K562 (cell line): ENCODE data around the gene RGS6. TPM values are rescaled to one million over a fixed set of nuclear protein-coding genes. Genes with fewer than 3 reads are reported as not detected.

ENCODE experiments used
- ATAC-seq: fragments of 200-7000 bp; cut with Tn5 transposase; 3 replicates; pipeline ENCODE4 v1.9.1; 2020; ENCODE audit warnings: moderate library complexity
- BruUV-seq: library from RNA; stranded (reverse); fragments of 400-500 nt; replicated peaks from 2 replicates; lab custom pipeline; 2021; lab: Mats Ljungman, UMichigan
- CTCF ChIA-PET: fragments of 300-600 bp; formaldehyde crosslinking; extraction: SDS; loops from one replicate; lab custom pipeline; 2021; ENCODE audit warnings: low intra/inter-chr PET ratio; lab: Yijun Ruan, JAX
- POLR2A ChIA-PET: fragments of 300-600, 350-650 bp; sonication (Branson Sonifier 250); formaldehyde crosslinking; extraction: SDS; loops from one replicate; lab custom pipeline; 2021; ENCODE audit warnings: antibody characterized with exemption, inconsistent platforms; lab: Yijun Ruan, JAX
- DNase-seq, 4 experiments: peaks; one replicate each; pipeline versions ENCODE4 v3.0.0 to v3.0.0-alpha.2; 2011 to 2018; ENCODE audit warnings: low spot score in 3 of 4, mixed read lengths in 3 of 4; ENCODE audit errors: extremely low read depth in 1 of 4
- FAIRE-seq: peaks from 2 replicates; lab custom pipeline; 2011; peaks lifted over from hg19 to GRCh38; lab: Jason Lieb, UNC
- H2AFZ ChIP-seq: 2 replicates; pipeline ENCODE4 v1.6.0; 2011; ENCODE audit warnings: low read depth, low read length, control low read depth, inconsistent platforms
- H3K27ac ChIP-seq: fragments of 200-600 bp; 3 replicates; pipeline ENCODE4 v1.8.0; 2011; ENCODE audit warnings: low read depth, mild to moderate bottlenecking, control low read depth, inconsistent platforms, low read length, moderate library complexity, mixed read lengths; ENCODE audit errors: extremely low read depth
- H3K27me3 ChIP-seq, 2 experiments: fragments of 300-600 bp in 1 of 2; 2 replicates in 1 of 2; 3 replicates in 1 of 2; pipeline versions ENCODE4 v1.6.0 to v1.8.0; 2011; ENCODE audit warnings: inconsistent platforms in 2 of 2, low read length in 2 of 2, mild to moderate bottlenecking in 1 of 2, mixed read lengths in 1 of 2, moderate library complexity in 1 of 2; ENCODE audit not compliant: control insufficient read depth in 2 of 2, insufficient read depth in 2 of 2
- H3K36me3 ChIP-seq: fragments of 300-600 bp; 3 replicates; pipeline ENCODE4 v1.8.0; 2011; ENCODE audit warnings: mild to moderate bottlenecking, low read length, inconsistent platforms; ENCODE audit not compliant: control insufficient read depth, insufficient read depth
- H3K4me1 ChIP-seq, 2 experiments: fragments of 200-600 bp in 1 of 2; replicated peaks in 1 of 2; 2 replicates in 1 of 2; 3 replicates in 1 of 2; pipeline versions ENCODE4 v1.5.1 to v1.8.0; 2011; ENCODE audit warnings: inconsistent platforms in 2 of 2, low read length in 2 of 2, mild to moderate bottlenecking in 1 of 2, mixed read lengths in 1 of 2, moderate library complexity in 1 of 2; ENCODE audit not compliant: control insufficient read depth in 2 of 2, insufficient read depth in 2 of 2
- H3K4me2 ChIP-seq: 2 replicates; pipeline ENCODE4 v1.6.1; 2011; ENCODE audit warnings: low read length, control low read depth, inconsistent platforms, mixed read lengths; ENCODE audit not compliant: insufficient read depth
- H3K4me3 ChIP-seq: fragments of 200-600 bp; sonication (generic), shearing (Covaris generic); 2 replicates; pipeline ENCODE4 v1.5.1; 2016; ENCODE audit warnings: control low read depth, inconsistent platforms
- H3K79me2 ChIP-seq: fragments of 200-600 bp; 3 replicates; pipeline ENCODE4 v1.8.0; 2011; ENCODE audit warnings: low read length, inconsistent platforms; ENCODE audit not compliant: control insufficient read depth, insufficient read depth
- H3K9ac ChIP-seq, 2 experiments: 2 replicates each; pipeline versions ENCODE4 v1.6.0 to v1.6.1; 2011; ENCODE audit warnings: low read depth in 2 of 2, low read length in 2 of 2, control low read depth in 1 of 2, inconsistent platforms in 1 of 2, mild to moderate bottlenecking in 1 of 2, mixed read lengths in 1 of 2; ENCODE audit not compliant: insufficient read depth in 1 of 2
- H3K9me1 ChIP-seq: one replicate; pipeline ENCODE4 v1.6.0; 2011; ENCODE audit warnings: inconsistent platforms, mild to moderate bottlenecking, low read length, moderate library complexity; ENCODE audit not compliant: control insufficient read depth, insufficient read depth
- H3K9me3 ChIP-seq: replicated peaks from 2 replicates; pipeline ENCODE4 v1.5.1; 2011; ENCODE audit warnings: low read depth, low read length, inconsistent platforms; ENCODE audit not compliant: control insufficient read depth, insufficient read depth
- H4K20me1 ChIP-seq: replicated peaks from 2 replicates; pipeline ENCODE4 v1.6.1; 2011; ENCODE audit warnings: low read length, inconsistent platforms, mixed read lengths; ENCODE audit not compliant: control insufficient read depth, insufficient read depth
- BMI1 ChIP-seq: fragments of 150-350 bp; IDR thresholded peaks from 2 replicates; pipeline ENCODE4 v1.6.1; 2014; ENCODE audit warnings: low read length
- CEBPB ChIP-seq: fragments of 450-650 bp; IDR thresholded peaks from 2 replicates; pipeline ENCODE4 v1.6.1; 2016; ENCODE audit warnings: missing genetic modification characterization, missing compliant biosample characterization
- E2F6 ChIP-seq, 2 experiments: IDR thresholded peaks; 2 replicates each; pipeline ENCODE4 v1.6.1; 2011; ENCODE audit warnings: borderline replicate concordance in 1 of 2, control low read depth in 1 of 2, low read depth in 1 of 2, low read length in 1 of 2, mild to moderate bottlenecking in 1 of 2, mixed read lengths in 1 of 2, moderate library complexity in 1 of 2; ENCODE audit not compliant: insufficient read depth in 1 of 2, insufficient read length in 1 of 2, poor library complexity in 1 of 2, severe bottlenecking in 1 of 2; ENCODE audit errors: extremely low read depth in 1 of 2
- ELF1 ChIP-seq: fragments of 200-800 bp; sonication (Bioruptor generic); IDR thresholded peaks from 2 replicates; pipeline ENCODE4 v1.6.1; 2016; ENCODE audit warnings: missing genetic modification characterization, missing compliant biosample characterization
- FOXO4 ChIP-seq: fragments of 450-650 bp; formaldehyde crosslinking; IDR thresholded peaks from 2 replicates; pipeline ENCODE4 v1.4.0; 2020; ENCODE audit warnings: mild to moderate bottlenecking, moderate library complexity
- GTF2F1 ChIP-seq: IDR thresholded peaks from 2 replicates; pipeline ENCODE4 v1.6.1; 2011; ENCODE audit warnings: low read depth, low read length, improper control_type of control experiment
- HINFP ChIP-seq: fragments of 450-650 bp; conservative IDR thresholded peaks from 2 replicates; pipeline ENCODE4 v1.6.1; 2016; ENCODE audit warnings: missing genetic modification characterization, low read depth, mild to moderate bottlenecking, control low read depth, missing compliant biosample characterization
- HNRNPL ChIP-seq: fragments of 200-400 bp; formaldehyde crosslinking; IDR thresholded peaks from 2 replicates; pipeline ENCODE4 v1.6.1; 2017; ENCODE audit warnings: low read depth, mild to moderate bottlenecking, low read length
- IRF1 ChIP-seq: sonication (generic); formaldehyde crosslinking; IDR thresholded peaks from 2 replicates; pipeline ENCODE4 v1.8.0; 2022; ENCODE audit warnings: missing genetic modification reagents, mild to moderate bottlenecking, borderline replicate concordance
- LCOR ChIP-seq: sonication (generic); formaldehyde crosslinking; IDR thresholded peaks from 2 replicates; pipeline ENCODE4 v1.8.0; 2022; ENCODE audit warnings: mild to moderate bottlenecking, missing genetic modification reagents
- NFRKB ChIP-seq: fragments of 450-650 bp; IDR thresholded peaks from 2 replicates; pipeline ENCODE4 v1.6.1; 2016; ENCODE audit warnings: low read depth
- SMAD1 ChIP-seq: fragments of 150-350 bp; IDR thresholded peaks from 2 replicates; pipeline ENCODE4 v1.6.1; 2014; ENCODE audit warnings: low read length, low read depth; ENCODE audit not compliant: partially characterized antibody
- ZNF133 ChIP-seq: fragments of 250-450 bp; sonication (Bioruptor Pico); IDR thresholded peaks from 2 replicates; pipeline ENCODE4 v1.4.0; 2020; ENCODE audit warnings: mild to moderate bottlenecking
- ZNF57 ChIP-seq: fragments of 450-650 bp; formaldehyde crosslinking; IDR thresholded peaks from 2 replicates; pipeline ENCODE4 v1.4.0; 2020; ENCODE audit warnings: mild to moderate bottlenecking, moderate library complexity
- WGBS: fragments of 100-300 bp; shearing (Covaris generic); methylation state at CpG from one replicate; pipeline ENCODE4 v1.1.6; 2016; ENCODE audit warnings: low coverage, mixed read lengths; ENCODE audit not compliant: insufficient coverage; ENCODE audit errors: missing lambda C conversion rate; 5-methylcytosine and 5-hydroxymethylcytosine counted together
- in situ Hi-C: fragments of 300-500 bp; cut with MboI; formaldehyde crosslinking; loops from 4 replicates; pipeline ENCODE4 v1.15.0; 2018; ENCODE audit warnings: inconsistent platforms, mixed read lengths
- intact Hi-C: fragments of 100-400 bp; cut with micrococcal nuclease; formaldehyde crosslinking; loops from 2 replicates; pipeline ENCODE4 v1.14.2; 2022
- polyA plus RNA-seq, 8 experiments: library from polyadenylated mRNA; depleted of rRNA in 4 of 8; stranded (reverse) in 5 of 8; unstranded in 3 of 8; fragments of >200 nt; fragmentation: Nextera tagmentation in 2 of 8; fragmentation: Illumina TruSeq in 1 of 8; extraction: Ambion mirVana in 2 of 8; extraction: Trizol in 1 of 8; gene quantifications; 2 replicates each; pipeline versions ENCODE4 v1.2.1 to v1.2.3, GENCODE V29; 2011 to 2014; ENCODE audit warnings: inconsistent platforms in 1 of 8, missing spikeins in 1 of 8
- total RNA-seq, 7 experiments: library from RNA; depleted of rRNA in 6 of 7; stranded (reverse); fragments of >200 nt in 6 of 7; fragmentation: Illumina TruSeq in 2 of 7; extraction: Trizol in 2 of 7; gene quantifications; 2 replicates each; pipeline versions ENCODE4 v1.2.1 to v1.2.3, GENCODE V29; 2011 to 2021; ENCODE audit warnings: low replicate concordance in 1 of 7
- TF ChIP-seq, protein P1 (sequence below): sonication (generic); formaldehyde crosslinking; IDR thresholded peaks from 2 replicates; pipeline ENCODE4 v1.8.1; 2022; ENCODE audit warnings: missing genetic modification reagents

RGS6 gene
- total and polyA plus RNA-seq, 9 of the 15 experiments (the other 6 are each of a cell fraction or from before 2014, with no cell fraction given), result not detected

- H3K4me1 ChIP-seq, result no peaks in the 10 kb centered on the region
- DNase-seq (no peak), ATAC-seq (no peak), FAIRE-seq (no peak)
- no TSS peak for BruUV-seq
- no peaks in the 10 kb centered on the region for H4K20me1 ChIP-seq
- WGBS, result 0% methylated on average over 7 of the region's 8 CpGs
- H3K9me3 ChIP-seq, result no peaks in the 10 kb centered on the region
- POLR2A ChIA-PET, result no interaction called here
- no peak overlapping the region for H3K4me2 ChIP-seq
- no peak overlapping the region for H3K9ac ChIP-seq
- H3K27ac ChIP-seq, result no peak overlapping the region
- H3K27me3 ChIP-seq, result no peaks in the 10 kb centered on the region
- no peak overlapping the region for H3K4me3 ChIP-seq
- H2AFZ ChIP-seq, result no peak overlapping the region
- H3K79me2 ChIP-seq, result no peaks in the 10 kb centered on the region
- CTCF ChIA-PET, result no interaction called here
- intact Hi-C loops (no loop called here), in situ Hi-C loops (no loop called here)
- no peaks in the 10 kb centered on the region for H3K9me1 ChIP-seq
- H3K36me3 ChIP-seq, result no peaks in the 10 kb centered on the region
- TF ChIP-seq NFRKB (no peak), SMAD1 (no peak), CEBPB (no peak), ELF1 (tag) (no peak), E2F6 (IDR thresholded peaks at IDR 0.05; ENCODE audit: borderline replicate concordance in 1 of 2, extremely low read depth in 1 of 2, insufficient read depth in 1 of 2, insufficient read length in 1 of 2, low read depth in 1 of 2, low read length in 1 of 2, poor library complexity in 1 of 2, severe bottlenecking in 1 of 2) (no peak), HNRNPL (no peak), LCOR (no peak), IRF1 (CRISPR knock-in tag) (no peak), HINFP (tag) (no peak), ZNF133 (CRISPR knock-in tag) (no peak), GTF2F1 (no peak), BMI1 (no peak), ZNF57 (no peak), FOXO4 (CRISPR knock-in tag) (no peak)
- TF ChIP-seq, protein P1, sequence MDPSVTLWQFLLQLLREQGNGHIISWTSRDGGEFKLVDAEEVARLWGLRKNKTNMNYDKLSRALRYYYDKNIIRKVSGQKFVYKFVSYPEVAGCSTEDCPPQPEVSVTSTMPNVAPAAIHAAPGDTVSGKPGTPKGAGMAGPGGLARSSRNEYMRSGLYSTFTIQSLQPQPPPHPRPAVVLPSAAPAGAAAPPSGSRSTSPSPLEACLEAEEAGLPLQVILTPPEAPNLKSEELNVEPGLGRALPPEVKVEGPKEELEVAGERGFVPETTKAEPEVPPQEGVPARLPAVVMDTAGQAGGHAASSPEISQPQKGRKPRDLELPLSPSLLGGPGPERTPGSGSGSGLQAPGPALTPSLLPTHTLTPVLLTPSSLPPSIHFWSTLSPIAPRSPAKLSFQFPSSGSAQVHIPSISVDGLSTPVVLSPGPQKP (CRISPR knock-in tag), result no peak
- TF ChIP-seq, all 486 proteins: peak for 0
Observed at GRCh38 chr14:72084935-72085334, 152.7 kb downstream of the RGS6 start.
